Endothelial cell of umbilical vein (primary cell): Measurements from ENCODE around the gene HOXD12.
A peak's percentile ranks its signal among the peaks of the same experiment; 100 is the strongest.

Source experiments
- CTCF ChIP-seq, 2 donors: IDR thresholded peaks; 1 replicate in 1 of 2; 2 replicates in 1 of 2; pipeline ENCODE4 v1.5.1; 2011; ENCODE audit warnings: low read length in 2 of 2, mild to moderate bottlenecking in 2 of 2, moderate library complexity in 2 of 2, control low read depth in 1 of 2, inconsistent platforms in 1 of 2, low read depth in 1 of 2; ENCODE audit not compliant: insufficient read depth in 1 of 2; ENCODE audit errors: extremely low read depth in 1 of 2
- EZH2 ChIP-seq: IDR thresholded peaks from 2 replicates; pipeline ENCODE4 v1.6.1; 2012; ENCODE audit warnings: borderline replicate concordance, low read depth, mild to moderate bottlenecking, moderate library complexity, low read length, inconsistent platforms; ENCODE audit not compliant: severe bottlenecking
- FOS ChIP-seq: IDR thresholded peaks from 2 replicates; pipeline ENCODE4 v1.6.1; 2011; ENCODE audit warnings: mild to moderate bottlenecking, low read length, moderate library complexity, borderline replicate concordance; ENCODE audit not compliant: insufficient read depth
- JUN ChIP-seq: IDR thresholded peaks from 2 replicates; pipeline ENCODE4 v1.6.1; 2011; ENCODE audit warnings: borderline replicate concordance, low read depth; ENCODE audit not compliant: insufficient read length, insufficient read depth
- MAX ChIP-seq: IDR thresholded peaks from 2 replicates; pipeline ENCODE4 v1.6.1; 2011; ENCODE audit not compliant: insufficient read depth, insufficient read length
- MYC ChIP-seq: IDR thresholded peaks from one replicate; pipeline ENCODE4 v1.6.1; 2011; ENCODE audit warnings: mild to moderate bottlenecking, low read depth, low read length
- POLR2A ChIP-seq: IDR thresholded peaks from 2 replicates; pipeline ENCODE4 v1.6.1; 2012; ENCODE audit warnings: low read depth, mild to moderate bottlenecking, control low read depth, low read length
- POLR2AphosphoS5 ChIP-seq: IDR thresholded peaks from 2 replicates; pipeline ENCODE4 v1.6.1; 2012; ENCODE audit warnings: low read depth, mild to moderate bottlenecking, control low read depth, low read length, moderate library complexity; ENCODE audit not compliant: insufficient read depth

- TF ChIP-seq CTCF (IDR thresholded peaks at IDR 0.05; ENCODE audit: extremely low read depth in 1 of 2, insufficient read depth in 1 of 2, low read depth in 1 of 2, low read length in 2 of 2) (no peak), MAX (no peak), POLR2A (peak; percentile 61), POLR2AphosphoS5 (peak; percentile 63), MYC (no peak), EZH2 (no peak), FOS (peak; percentile 13), JUN (no peak)
These were observed 30.8 kb downstream of the HOXD12 start for GRCh38 chr2:176130147-176130956.
